ENCODE measurements around the gene EXOC6. TPM values are rescaled to one million over a fixed set of nuclear protein-coding genes. Genes with fewer than 3 reads are reported as not detected.

The EXOC6 gene
- polyA plus RNA-seq, 1 donor from 2014 or later: 26.3 TPM

DNA sequence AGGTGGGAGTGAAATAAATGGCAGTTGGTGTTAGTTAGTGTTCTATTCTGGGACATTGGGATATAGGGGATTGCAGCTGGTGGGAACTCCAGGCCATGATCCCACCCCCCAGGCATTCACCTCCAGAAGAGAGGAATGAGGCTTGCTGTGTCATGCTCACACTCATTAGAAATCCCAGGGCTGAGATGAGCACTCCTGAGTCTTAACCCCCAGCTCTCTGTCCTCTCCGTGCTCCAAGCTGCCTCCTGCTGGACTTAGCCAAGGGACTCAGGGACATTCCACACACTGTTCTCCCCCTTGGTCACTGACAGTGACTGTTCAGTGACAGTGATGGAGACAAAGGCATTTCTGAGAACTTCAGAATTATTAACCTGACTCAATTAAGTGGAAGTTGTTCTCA is 246.9 kb downstream of the EXOC6 start:
- Histone ChIP-seq H3K9me3 (ENCODE audit: low read length) (no peaks in the 10 kb centered on the region), H4K20me1 (ENCODE audit: insufficient read depth) (no peaks in the 10 kb centered on the region), H3K4me2 (ENCODE audit: low read length) (no peak overlapping the region), H3K36me3 (ENCODE audit: insufficient read depth, low read length) (no peaks in the 10 kb centered on the region), H3K27ac (ENCODE audit: low read length) (no peak overlapping the region), H3F3A (ENCODE audit: insufficient read depth, low read length, poor library complexity, severe bottlenecking) (no peaks in the 10 kb centered on the region), H3K79me2 (replicated peaks; ENCODE audit: insufficient read depth, low read length) (no peaks in the 10 kb centered on the region), H2AFZ (ENCODE audit: low read depth, low read length) (no peak overlapping the region), H3K9me2 (ENCODE audit: insufficient read depth, low read length) (no peaks in the 10 kb centered on the region), H3K9ac (ENCODE audit: low read length) (no peak overlapping the region), H3K4me3 (ENCODE audit: low read length) (no peak overlapping the region), H3K27me3 (ENCODE audit: insufficient read depth, low read depth, low read length) (no peaks in the 10 kb centered on the region)
- TF ChIP-seq TAF1 (IDR thresholded peaks at IDR 0.05; ENCODE audit: low read depth): no peak
- TF ChIP-seq MXI1 (conservative IDR thresholded peaks at IDR 0.05; ENCODE audit: poor library complexity, severe bottlenecking): no peak
- TF ChIP-seq RAD21 (conservative IDR thresholded peaks at IDR 0.05): no peak
- TF ChIP-seq, protein P1, sequence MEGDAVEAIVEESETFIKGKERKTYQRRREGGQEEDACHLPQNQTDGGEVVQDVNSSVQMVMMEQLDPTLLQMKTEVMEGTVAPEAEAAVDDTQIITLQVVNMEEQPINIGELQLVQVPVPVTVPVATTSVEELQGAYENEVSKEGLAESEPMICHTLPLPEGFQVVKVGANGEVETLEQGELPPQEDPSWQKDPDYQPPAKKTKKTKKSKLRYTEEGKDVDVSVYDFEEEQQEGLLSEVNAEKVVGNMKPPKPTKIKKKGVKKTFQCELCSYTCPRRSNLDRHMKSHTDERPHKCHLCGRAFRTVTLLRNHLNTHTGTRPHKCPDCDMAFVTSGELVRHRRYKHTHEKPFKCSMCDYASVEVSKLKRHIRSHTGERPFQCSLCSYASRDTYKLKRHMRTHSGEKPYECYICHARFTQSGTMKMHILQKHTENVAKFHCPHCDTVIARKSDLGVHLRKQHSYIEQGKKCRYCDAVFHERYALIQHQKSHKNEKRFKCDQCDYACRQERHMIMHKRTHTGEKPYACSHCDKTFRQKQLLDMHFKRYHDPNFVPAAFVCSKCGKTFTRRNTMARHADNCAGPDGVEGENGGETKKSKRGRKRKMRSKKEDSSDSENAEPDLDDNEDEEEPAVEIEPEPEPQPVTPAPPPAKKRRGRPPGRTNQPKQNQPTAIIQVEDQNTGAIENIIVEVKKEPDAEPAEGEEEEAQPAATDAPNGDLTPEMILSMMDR (IDR thresholded peaks at IDR 0.05; ENCODE audit: poor library complexity, severe bottlenecking): no peak
- TF ChIP-seq POLR2AphosphoS5 (IDR thresholded peaks at IDR 0.05): no peak
- TF ChIP-seq EZH2 (IDR thresholded peaks at IDR 0.05; ENCODE audit: borderline replicate concordance, insufficient read depth, low read length, poor library complexity, severe bottlenecking): no peak
- TF ChIP-seq EP300 (conservative IDR thresholded peaks at IDR 0.05; ENCODE audit: poor library complexity, severe bottlenecking): no peak
- no peak for TF ChIP-seq SMC3 (conservative IDR thresholded peaks at IDR 0.05; ENCODE audit: poor library complexity)
- TF ChIP-seq, protein P2, sequence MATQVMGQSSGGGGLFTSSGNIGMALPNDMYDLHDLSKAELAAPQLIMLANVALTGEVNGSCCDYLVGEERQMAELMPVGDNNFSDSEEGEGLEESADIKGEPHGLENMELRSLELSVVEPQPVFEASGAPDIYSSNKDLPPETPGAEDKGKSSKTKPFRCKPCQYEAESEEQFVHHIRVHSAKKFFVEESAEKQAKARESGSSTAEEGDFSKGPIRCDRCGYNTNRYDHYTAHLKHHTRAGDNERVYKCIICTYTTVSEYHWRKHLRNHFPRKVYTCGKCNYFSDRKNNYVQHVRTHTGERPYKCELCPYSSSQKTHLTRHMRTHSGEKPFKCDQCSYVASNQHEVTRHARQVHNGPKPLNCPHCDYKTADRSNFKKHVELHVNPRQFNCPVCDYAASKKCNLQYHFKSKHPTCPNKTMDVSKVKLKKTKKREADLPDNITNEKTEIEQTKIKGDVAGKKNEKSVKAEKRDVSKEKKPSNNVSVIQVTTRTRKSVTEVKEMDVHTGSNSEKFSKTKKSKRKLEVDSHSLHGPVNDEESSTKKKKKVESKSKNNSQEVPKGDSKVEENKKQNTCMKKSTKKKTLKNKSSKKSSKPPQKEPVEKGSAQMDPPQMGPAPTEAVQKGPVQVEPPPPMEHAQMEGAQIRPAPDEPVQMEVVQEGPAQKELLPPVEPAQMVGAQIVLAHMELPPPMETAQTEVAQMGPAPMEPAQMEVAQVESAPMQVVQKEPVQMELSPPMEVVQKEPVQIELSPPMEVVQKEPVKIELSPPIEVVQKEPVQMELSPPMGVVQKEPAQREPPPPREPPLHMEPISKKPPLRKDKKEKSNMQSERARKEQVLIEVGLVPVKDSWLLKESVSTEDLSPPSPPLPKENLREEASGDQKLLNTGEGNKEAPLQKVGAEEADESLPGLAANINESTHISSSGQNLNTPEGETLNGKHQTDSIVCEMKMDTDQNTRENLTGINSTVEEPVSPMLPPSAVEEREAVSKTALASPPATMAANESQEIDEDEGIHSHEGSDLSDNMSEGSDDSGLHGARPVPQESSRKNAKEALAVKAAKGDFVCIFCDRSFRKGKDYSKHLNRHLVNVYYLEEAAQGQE (IDR thresholded peaks at IDR 0.05; ENCODE audit: borderline replicate concordance): no peak

GRCh38 chr10:93096901-93097300 is 248.6 kb downstream of the EXOC6 start:
- Histone ChIP-seq H4K20me1 (ENCODE audit: insufficient read depth) (no peaks in the 10 kb centered on the region), H3K36me3 (ENCODE audit: insufficient read depth, low read length) (no peaks in the 10 kb centered on the region), H3K27ac (ENCODE audit: low read length) (no peak overlapping the region), H3K9me2 (ENCODE audit: insufficient read depth, low read length) (no peaks in the 10 kb centered on the region), H3K9ac (ENCODE audit: low read length) (no peak overlapping the region), H3K27me3 (ENCODE audit: insufficient read depth, low read depth, low read length) (no peaks in the 10 kb centered on the region), H2AFZ (ENCODE audit: low read depth, low read length) (no peak overlapping the region), H3K4me2 (ENCODE audit: low read length) (no peak overlapping the region), H3K4me3 (ENCODE audit: low read length) (no peak overlapping the region), H3K9me3 (ENCODE audit: low read length) (no peaks in the 10 kb centered on the region), H3F3A (ENCODE audit: insufficient read depth, low read length, poor library complexity, severe bottlenecking) (no peaks in the 10 kb centered on the region), H3K79me2 (replicated peaks; ENCODE audit: insufficient read depth, low read length) (no peaks in the 10 kb centered on the region)
- no peak for TF ChIP-seq MXI1 (conservative IDR thresholded peaks at IDR 0.05; ENCODE audit: poor library complexity, severe bottlenecking)
- no peak for TF ChIP-seq EP300 (conservative IDR thresholded peaks at IDR 0.05; ENCODE audit: poor library complexity, severe bottlenecking)
- TF ChIP-seq EZH2 (IDR thresholded peaks at IDR 0.05; ENCODE audit: borderline replicate concordance, insufficient read depth, low read length, poor library complexity, severe bottlenecking): no peak
- TF ChIP-seq POLR2AphosphoS5 (IDR thresholded peaks at IDR 0.05): no peak
- no peak for TF ChIP-seq SMC3 (conservative IDR thresholded peaks at IDR 0.05; ENCODE audit: poor library complexity)
- TF ChIP-seq, protein P1 (IDR thresholded peaks at IDR 0.05; ENCODE audit: poor library complexity, severe bottlenecking): no peak
- TF ChIP-seq TAF1 (IDR thresholded peaks at IDR 0.05; ENCODE audit: low read depth): no peak
- TF ChIP-seq, protein P2 (IDR thresholded peaks at IDR 0.05; ENCODE audit: borderline replicate concordance): no peak
- no peak for TF ChIP-seq RAD21 (conservative IDR thresholded peaks at IDR 0.05)

Measured in neural cell (in vitro differentiated cells).